ENCODE measurements around the gene REV3L. TPM values are rescaled to one million over a fixed set of nuclear protein-coding genes. Genes with fewer than 3 reads are reported as not detected.

REV3L gene
- total and polyA plus RNA-seq, 9 of the 15 experiments (the other 6 are each of a cell fraction or from before 2014, with no cell fraction given), result 5.5 to 24.4 (median 14.4) TPM

DNA sequence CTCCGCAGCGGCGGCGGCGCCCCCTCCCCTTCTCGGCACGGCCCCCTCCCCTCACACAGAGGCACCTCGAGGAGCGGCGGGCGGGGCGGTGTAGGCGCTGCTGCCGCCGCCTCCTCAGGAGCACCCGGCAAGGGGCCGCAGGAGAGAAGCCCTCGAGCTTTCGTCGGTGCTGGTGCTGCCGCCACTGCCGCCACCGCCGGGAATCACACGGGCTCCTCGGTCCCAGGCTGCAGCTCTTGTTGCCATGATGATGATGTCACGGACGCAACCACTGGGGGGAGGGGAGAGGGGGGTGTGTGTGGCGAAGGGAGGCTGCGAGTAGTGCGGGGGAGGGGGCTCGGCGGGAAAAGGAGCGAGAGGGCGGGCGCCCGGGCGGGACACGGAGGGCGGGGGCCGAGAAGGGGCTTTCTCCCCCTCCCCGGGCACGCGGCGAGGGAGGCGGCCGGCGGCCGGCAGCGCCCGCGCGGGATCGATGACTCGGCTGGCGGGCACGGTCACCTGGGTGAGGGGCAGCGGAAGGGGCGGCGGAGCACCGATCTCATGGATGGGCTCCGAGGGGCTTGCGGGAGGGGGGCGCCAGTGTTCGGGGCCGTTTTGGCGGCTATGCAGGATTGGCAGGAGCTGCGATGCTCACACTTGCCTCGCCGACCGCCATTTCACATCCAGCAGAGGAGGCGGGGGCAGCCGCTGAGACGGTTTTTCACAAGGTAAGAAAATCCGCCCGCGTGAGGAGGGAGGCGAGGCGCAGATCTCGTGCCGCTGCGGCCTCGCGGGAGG, at the start of gene REV3L (continued):
- TF ChIP-seq NFRKB (IDR thresholded peaks at IDR 0.05; ENCODE audit: low read depth), result peak; percentile 79; the same call in 1 of the 2 replicates
- TF ChIP-seq ZNF253 (CRISPR knock-in tag; conservative IDR thresholded peaks at IDR 0.05), result no peak
- 0 out of 2 replicates have a peak, but pooled peaks have one; percentile 24 for TF ChIP-seq NR3C1 (CRISPR knock-in tag; IDR thresholded peaks at IDR 0.05)
- TF ChIP-seq RBBP5 (IDR thresholded peaks at IDR 0.05; ENCODE audit: borderline replicate concordance, insufficient read depth, low read length, poor library complexity, severe bottlenecking), result peak; percentile 82
- no peak; the same call in 1 of the 2 replicates for TF ChIP-seq ELF1 (tag; IDR thresholded peaks at IDR 0.05)
- 0 out of 4 replicates have a peak, but pooled peaks of 1 of the 2 experiments have one; percentile 18 for TF ChIP-seq TRIM24 (IDR thresholded peaks at IDR 0.05)
- TF ChIP-seq HDAC3 (IDR thresholded peaks at IDR 0.05; ENCODE audit: borderline replicate concordance, partially characterized antibody), result no peak
- TF ChIP-seq NBN (IDR thresholded peaks at IDR 0.05; ENCODE audit: low read depth), result no peak
- no peak for TF ChIP-seq ELF2 (CRISPR knock-in tag; IDR thresholded peaks at IDR 0.05)
- TF ChIP-seq NCOA6 (IDR thresholded peaks at IDR 0.05), result peak; percentile 75
- TF ChIP-seq, protein P1, sequence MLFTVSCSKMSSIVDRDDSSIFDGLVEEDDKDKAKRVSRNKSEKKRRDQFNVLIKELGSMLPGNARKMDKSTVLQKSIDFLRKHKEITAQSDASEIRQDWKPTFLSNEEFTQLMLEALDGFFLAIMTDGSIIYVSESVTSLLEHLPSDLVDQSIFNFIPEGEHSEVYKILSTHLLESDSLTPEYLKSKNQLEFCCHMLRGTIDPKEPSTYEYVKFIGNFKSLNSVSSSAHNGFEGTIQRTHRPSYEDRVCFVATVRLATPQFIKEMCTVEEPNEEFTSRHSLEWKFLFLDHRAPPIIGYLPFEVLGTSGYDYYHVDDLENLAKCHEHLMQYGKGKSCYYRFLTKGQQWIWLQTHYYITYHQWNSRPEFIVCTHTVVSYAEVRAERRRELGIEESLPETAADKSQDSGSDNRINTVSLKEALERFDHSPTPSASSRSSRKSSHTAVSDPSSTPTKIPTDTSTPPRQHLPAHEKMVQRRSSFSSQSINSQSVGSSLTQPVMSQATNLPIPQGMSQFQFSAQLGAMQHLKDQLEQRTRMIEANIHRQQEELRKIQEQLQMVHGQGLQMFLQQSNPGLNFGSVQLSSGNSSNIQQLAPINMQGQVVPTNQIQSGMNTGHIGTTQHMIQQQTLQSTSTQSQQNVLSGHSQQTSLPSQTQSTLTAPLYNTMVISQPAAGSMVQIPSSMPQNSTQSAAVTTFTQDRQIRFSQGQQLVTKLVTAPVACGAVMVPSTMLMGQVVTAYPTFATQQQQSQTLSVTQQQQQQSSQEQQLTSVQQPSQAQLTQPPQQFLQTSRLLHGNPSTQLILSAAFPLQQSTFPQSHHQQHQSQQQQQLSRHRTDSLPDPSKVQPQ (CRISPR knock-in tag; IDR thresholded peaks at IDR 0.05; ENCODE audit: borderline replicate concordance), result no peak
- TF ChIP-seq RFX1 (IDR thresholded peaks at IDR 0.05), result peak; percentile 57
- TF ChIP-seq ZNF263 (CRISPR knock-in tag; IDR thresholded peaks at IDR 0.05; ENCODE audit: borderline replicate concordance), result 0 out of 2 replicates have a peak, but pooled peaks have one; percentile 45
- TF ChIP-seq ETV6 (IDR thresholded peaks at IDR 0.05; ENCODE audit: borderline replicate concordance in 1 of 2, low read depth in 2 of 2, low read length in 1 of 2), result no peak
- TF ChIP-seq ETV6 (CRISPR knock-in tag; IDR thresholded peaks at IDR 0.05; ENCODE audit: borderline replicate concordance), result no peak
- TF ChIP-seq ZKSCAN8 (CRISPR knock-in tag; IDR thresholded peaks at IDR 0.05), result no peak
- peak; percentile 79 for TF ChIP-seq SUPT5H (IDR thresholded peaks at IDR 0.05)
- 0 out of 4 replicates have a peak, but pooled peaks of 1 of the 2 experiments have one; percentile 78 for TF ChIP-seq KDM4B (IDR thresholded peaks at IDR 0.05; ENCODE audit: borderline replicate concordance in 2 of 2, low read depth in 1 of 2)
- TF ChIP-seq, protein P2, sequence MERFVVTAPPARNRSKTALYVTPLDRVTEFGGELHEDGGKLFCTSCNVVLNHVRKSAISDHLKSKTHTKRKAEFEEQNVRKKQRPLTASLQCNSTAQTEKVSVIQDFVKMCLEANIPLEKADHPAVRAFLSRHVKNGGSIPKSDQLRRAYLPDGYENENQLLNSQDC (CRISPR knock-in tag; IDR thresholded peaks at IDR 0.05), result 0 out of 2 replicates have a peak, but pooled peaks have one; percentile 26
- no peak for TF ChIP-seq ZNF146 (CRISPR knock-in tag; IDR thresholded peaks at IDR 0.05; ENCODE audit: unreplicated experiment)
- TF ChIP-seq, protein P3, sequence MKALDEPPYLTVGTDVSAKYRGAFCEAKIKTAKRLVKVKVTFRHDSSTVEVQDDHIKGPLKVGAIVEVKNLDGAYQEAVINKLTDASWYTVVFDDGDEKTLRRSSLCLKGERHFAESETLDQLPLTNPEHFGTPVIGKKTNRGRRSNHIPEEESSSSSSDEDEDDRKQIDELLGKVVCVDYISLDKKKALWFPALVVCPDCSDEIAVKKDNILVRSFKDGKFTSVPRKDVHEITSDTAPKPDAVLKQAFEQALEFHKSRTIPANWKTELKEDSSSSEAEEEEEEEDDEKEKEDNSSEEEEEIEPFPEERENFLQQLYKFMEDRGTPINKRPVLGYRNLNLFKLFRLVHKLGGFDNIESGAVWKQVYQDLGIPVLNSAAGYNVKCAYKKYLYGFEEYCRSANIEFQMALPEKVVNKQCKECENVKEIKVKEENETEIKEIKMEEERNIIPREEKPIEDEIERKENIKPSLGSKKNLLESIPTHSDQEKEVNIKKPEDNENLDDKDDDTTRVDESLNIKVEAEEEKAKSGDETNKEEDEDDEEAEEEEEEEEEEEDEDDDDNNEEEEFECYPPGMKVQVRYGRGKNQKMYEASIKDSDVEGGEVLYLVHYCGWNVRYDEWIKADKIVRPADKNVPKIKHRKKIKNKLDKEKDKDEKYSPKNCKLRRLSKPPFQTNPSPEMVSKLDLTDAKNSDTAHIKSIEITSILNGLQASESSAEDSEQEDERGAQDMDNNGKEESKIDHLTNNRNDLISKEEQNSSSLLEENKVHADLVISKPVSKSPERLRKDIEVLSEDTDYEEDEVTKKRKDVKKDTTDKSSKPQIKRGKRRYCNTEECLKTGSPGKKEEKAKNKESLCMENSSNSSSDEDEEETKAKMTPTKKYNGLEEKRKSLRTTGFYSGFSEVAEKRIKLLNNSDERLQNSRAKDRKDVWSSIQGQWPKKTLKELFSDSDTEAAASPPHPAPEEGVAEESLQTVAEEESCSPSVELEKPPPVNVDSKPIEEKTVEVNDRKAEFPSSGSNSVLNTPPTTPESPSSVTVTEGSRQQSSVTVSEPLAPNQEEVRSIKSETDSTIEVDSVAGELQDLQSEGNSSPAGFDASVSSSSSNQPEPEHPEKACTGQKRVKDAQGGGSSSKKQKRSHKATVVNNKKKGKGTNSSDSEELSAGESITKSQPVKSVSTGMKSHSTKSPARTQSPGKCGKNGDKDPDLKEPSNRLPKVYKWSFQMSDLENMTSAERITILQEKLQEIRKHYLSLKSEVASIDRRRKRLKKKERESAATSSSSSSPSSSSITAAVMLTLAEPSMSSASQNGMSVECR (CRISPR knock-in tag; IDR thresholded peaks at IDR 0.05), result peak; percentile 85
- no peak for TF ChIP-seq ZNF3 (CRISPR knock-in tag; IDR thresholded peaks at IDR 0.05)
